OCI-LY7 (cell line): ENCODE measurements around the gene ABCC4. TPM values are rescaled to one million over a fixed set of nuclear protein-coding genes. Genes with fewer than 3 reads are reported as not detected.

Experiments used
- BruUV-seq: library from RNA; stranded (reverse); fragments of 400-500 nt; replicated peaks from 2 replicates; lab custom pipeline; 2021; lab: Mats Ljungman, UMichigan
- CTCF ChIA-PET: fragments of 300-600 bp; sonication (Branson Sonifier 250); formaldehyde crosslinking; loops from one replicate; lab custom pipeline; 2022; ENCODE audit warnings: antibody characterized with exemption; ENCODE audit not compliant: unreplicated experiment; lab: Charles Lee
- POLR2A ChIA-PET: fragments of 300-600 bp; sonication (Branson Sonifier 250); formaldehyde crosslinking; loops from one replicate; lab custom pipeline; 2022; ENCODE audit warnings: antibody characterized with exemption; lab: Charles Lee
- DNase-seq: peaks from one replicate; pipeline ENCODE4 v3.0.0-alpha.2; 2015; ENCODE audit warnings: low spot score
- H2AFZ ChIP-seq: fragments of 200-600 bp; sonication (generic), shearing (Covaris generic); 2 replicates; pipeline ENCODE4 v1.6.1; 2014; ENCODE audit warnings: mild to moderate bottlenecking, antibody characterized with exemption, low read length, moderate library complexity
- H3K27ac ChIP-seq: fragments of 200-600 bp; sonication (generic); 2 replicates; pipeline ENCODE4 v1.5.1; 2014; ENCODE audit warnings: mixed run types, low read depth, mild to moderate bottlenecking, moderate library complexity, low read length, inconsistent platforms; ENCODE audit not compliant: poor library complexity, severe bottlenecking
- H3K36me3 ChIP-seq: fragments of 200-600 bp; sonication (generic); 2 replicates; pipeline ENCODE4 v1.6.1; 2014; ENCODE audit warnings: mild to moderate bottlenecking, antibody characterized with exemption, low read length, moderate library complexity, mixed read lengths; ENCODE audit not compliant: insufficient read depth
- H3K4me1 ChIP-seq: fragments of 200-600 bp; sonication (generic); 2 replicates; pipeline ENCODE4 v1.5.1; 2014; ENCODE audit warnings: mild to moderate bottlenecking, low read length; ENCODE audit not compliant: insufficient read depth, poor library complexity, severe bottlenecking
- H3K4me2 ChIP-seq: fragments of 200-600 bp; sonication (generic); 2 replicates; pipeline ENCODE4 v1.6.1; 2014; ENCODE audit warnings: mild to moderate bottlenecking, low read length
- H3K4me3 ChIP-seq: fragments of 200-600 bp; sonication (generic); 2 replicates; pipeline ENCODE4 v1.5.1; 2014; ENCODE audit warnings: mild to moderate bottlenecking, low read depth, low read length; ENCODE audit not compliant: poor library complexity, severe bottlenecking
- H3K79me2 ChIP-seq: fragments of 200-600 bp; sonication (generic); 2 replicates; pipeline ENCODE4 v1.6.1; 2016; ENCODE audit warnings: low read depth, mild to moderate bottlenecking, low read length, moderate library complexity, mixed read lengths; ENCODE audit not compliant: insufficient read depth
- H3K9me2 ChIP-seq: fragments of 200-600 bp; sonication (generic); 2 replicates; pipeline ENCODE4 v1.6.1; 2016; ENCODE audit warnings: mild to moderate bottlenecking, low read length, mixed read lengths; ENCODE audit not compliant: insufficient read depth
- H3K9me3 ChIP-seq: fragments of 200-600 bp; sonication (generic); 2 replicates; pipeline ENCODE4 v1.6.1; 2014; ENCODE audit warnings: mild to moderate bottlenecking, mixed run types, low read length, mixed read lengths
- H4K20me1 ChIP-seq: fragments of 200-600 bp; sonication (generic); 2 replicates; pipeline ENCODE4 v1.6.1; 2014; ENCODE audit warnings: mild to moderate bottlenecking, antibody characterized with exemption, low read length, moderate library complexity, mixed read lengths; ENCODE audit not compliant: insufficient read depth
- CTCF ChIP-seq: fragments of 200-600 bp; sonication (generic); conservative IDR thresholded peaks from 2 replicates; pipeline ENCODE4 v1.5.1; 2014; ENCODE audit warnings: mild to moderate bottlenecking, antibody characterized with exemption, low read length, moderate library complexity, mixed read lengths
- EZH2phosphoT487 ChIP-seq: fragments of 200-600 bp; sonication (generic); IDR thresholded peaks from 2 replicates; pipeline ENCODE4 v1.6.1; 2018; ENCODE audit warnings: low read depth, borderline replicate concordance, mild to moderate bottlenecking, mixed run types, antibody characterized with exemption, low read length, moderate library complexity, mixed read lengths
- intact Hi-C: fragments of 100-400 bp; cut with micrococcal nuclease; formaldehyde crosslinking; loops from one replicate; pipeline ENCODE4 v1.10.0; 2022; ENCODE audit not compliant: unreplicated experiment
- total RNA-seq, 2 experiments: library from RNA; depleted of rRNA in 1 of 2; stranded (reverse); fragments of >200 nt in 1 of 2; shearing (Covaris generic) in 1 of 2; gene quantifications; 2 replicates each; pipeline ENCODE4 v1.2.3, GENCODE V29; 2014 to 2022

Gene ABCC4
- total RNA-seq, 2 experiments from 2014 or later, result 7.3 to 7.8 TPM

GRCh38 chr13:95241321-95241720 lies 59.9 kb downstream of the ABCC4 start:
- Histone ChIP-seq H3K4me2 (no peak overlapping the region), H3K36me3 (no peaks in the 10 kb centered on the region; the same call in 1 of the 2 replicates), H2AFZ (no peak overlapping the region), H3K4me3 (no peak overlapping the region), H3K4me1 (peaks cover 26% of the 10 kb centered on the region), H4K20me1 (no peaks in the 10 kb centered on the region), H3K27ac (no peak overlapping the region), H3K9me3 (no peaks in the 10 kb centered on the region), H3K9me2 (no peaks in the 10 kb centered on the region), H3K79me2 (peaks cover 6% of the 10 kb centered on the region; the same call in 1 of the 2 replicates)
- no peak for TF ChIP-seq CTCF
- no peak for TF ChIP-seq EZH2phosphoT487
- intact Hi-C loops, result no loop called here
- CTCF ChIA-PET, result no interaction called here
- BruUV-seq, result no TSS peak
- no peak for DNase-seq
- POLR2A ChIA-PET, result interaction anchor here (0.7 kb wide), 1 partner anchor 69 kb away, joined by 4 read pairs; no protein-coding TSS in a partner anchor

GRCh38 chr13:95239283-95239682 lies 62.0 kb downstream of the ABCC4 start:
- Histone ChIP-seq H4K20me1 (no peaks in the 10 kb centered on the region), H3K36me3 (no peaks in the 10 kb centered on the region; the same call in 1 of the 2 replicates), H3K9me3 (no peaks in the 10 kb centered on the region), H3K4me3 (no peak overlapping the region), H3K4me2 (peak overlapping the region; percentile 57), H2AFZ (no peak overlapping the region), H3K79me2 (peaks cover 6% of the 10 kb centered on the region; the same call in 1 of the 2 replicates), H3K4me1 (peaks cover 45% of the 10 kb centered on the region), H3K27ac (peak overlapping the region; percentile 63), H3K9me2 (no peaks in the 10 kb centered on the region)
- no TSS peak for BruUV-seq
- TF ChIP-seq CTCF (no peak), EZH2phosphoT487 (no peak)
- DNase-seq, result peak; percentile 68
- intact Hi-C loops, result loop anchor here (5.0 kb wide), 1 partner anchor 43 kb away; no protein-coding TSS in a partner anchor
- ChIA-PET CTCF (no interaction called here), POLR2A (interaction anchor here (1.2 kb wide), 1 partner anchor 31 kb away, joined by 3 read pairs; no protein-coding TSS in a partner anchor)

GRCh38 chr13:95237310-95237870 lies 63.9 kb downstream of the ABCC4 start:
- intact Hi-C loops, result loop anchor here (5.0 kb wide), 1 partner anchor 45 kb away; no protein-coding TSS in a partner anchor

More at GRCh38 chr13:95237310-95237870, 63.9 kb downstream of the ABCC4 start:
- H3K27ac ChIP-seq, result peak overlapping the region; percentile 17
- no peak for TF ChIP-seq EZH2phosphoT487
- TF ChIP-seq CTCF, result no peak
- H2AFZ ChIP-seq, result no peak overlapping the region
- H3K79me2 ChIP-seq, result peaks cover 6% of the 10 kb centered on the region; the same call in 1 of the 2 replicates
- peaks cover 3% of the 10 kb centered on the region for H3K36me3 ChIP-seq
- no peak for DNase-seq
- H3K4me3 ChIP-seq, result no peak overlapping the region
- ChIA-PET POLR2A (no interaction called here), CTCF (no interaction called here)
- H3K4me1 ChIP-seq, result peaks cover 63% of the 10 kb centered on the region
- H3K9me3 ChIP-seq, result no peaks in the 10 kb centered on the region
- no peak overlapping the region for H3K4me2 ChIP-seq
- no TSS peak for BruUV-seq
- no peaks in the 10 kb centered on the region for H3K9me2 ChIP-seq
- no peaks in the 10 kb centered on the region for H4K20me1 ChIP-seq
